Measurements from ENCODE around the gene AP2B1. TPM values are rescaled to one million over a fixed set of nuclear protein-coding genes. Genes with fewer than 3 reads are reported as not detected.

Gene AP2B1
- polyA plus RNA-seq, 1 donor (not counting 4 experiments of a cell fraction or from before 2014, with no cell fraction given): 189 TPM

- TF ChIP-seq EZH2 (IDR thresholded peaks at IDR 0.05; ENCODE audit: low read length): no peak
- TF ChIP-seq CTCF (optimal IDR thresholded peaks at IDR 0.05 in 1 of 3, IDR thresholded peaks at IDR 0.05 in 1 of 3, conservative IDR thresholded peaks at IDR 0.05 in 1 of 3; ENCODE audit: extremely low read depth in 1 of 3, insufficient read depth in 2 of 3, low read length in 3 of 3): no peak
- no peaks in the 10 kb centered on the region for H3K79me2 ChIP-seq (ENCODE audit: control insufficient read depth, insufficient read depth, low read length)
- FAIRE-seq: no peak
- no peaks in the 10 kb centered on the region for H3K9me3 ChIP-seq (ENCODE audit: control insufficient read depth, low read depth, low read length)
- no peaks in the 10 kb centered on the region for H4K20me1 ChIP-seq (ENCODE audit: control insufficient read depth, extremely low read depth, insufficient read depth, low read length)
- H3K9ac ChIP-seq (ENCODE audit: control insufficient read depth, extremely low read depth, insufficient read depth, low read length): no peak overlapping the region
- H3K27me3 ChIP-seq (ENCODE audit: control insufficient read depth, extremely low read depth, insufficient read depth, low read length): no peaks in the 10 kb centered on the region
- peaks cover 25 to 31% of the 10 kb centered on the region in 2 experiments for H3K36me3 ChIP-seq (ENCODE audit: control insufficient read depth in 2 of 2, extremely low read depth in 1 of 2, insufficient read depth in 2 of 2, low read length in 2 of 2)
- H3K27ac ChIP-seq (ENCODE audit: control insufficient read depth, insufficient read depth, low read length): no peak overlapping the region
- no peaks in the 10 kb centered on the region for H3K9me1 ChIP-seq (ENCODE audit: control insufficient read depth, extremely low read depth, insufficient read depth, low read length)
- H3K4me1 ChIP-seq (ENCODE audit: control insufficient read depth, extremely low read depth, insufficient read depth, low read length): no peaks in the 10 kb centered on the region
- dilution Hi-C loops (cut with MboI; ENCODE audit: extremely low pct_ligation_motif_present, low sequenced_read_pairs): no loop called here
- H2AFZ ChIP-seq (ENCODE audit: control insufficient read depth, low read length): no peak overlapping the region
- H3K4me3 ChIP-seq (ENCODE audit: control insufficient read depth in 2 of 3, extremely low read depth in 1 of 3, insufficient read depth in 2 of 3, low read depth in 1 of 3, low read length in 3 of 3): no peak overlapping the region
- DNase-seq (ENCODE audit: low read depth, low spot score): no peak
- no peak overlapping the region for H3K4me2 ChIP-seq (ENCODE audit: control insufficient read depth, extremely low read depth, insufficient read depth, low read depth, low read length)
These were observed 129.1 kb downstream of the AP2B1 start for GRCh38 chr17:35716173-35716572.

- no peak for DNase-seq (ENCODE audit: low read depth, low spot score)
- dilution Hi-C loops (cut with MboI; ENCODE audit: extremely low pct_ligation_motif_present, low sequenced_read_pairs): no loop called here
- H4K20me1 ChIP-seq (ENCODE audit: control insufficient read depth, extremely low read depth, insufficient read depth, low read length): no peaks in the 10 kb centered on the region
These were observed 129.9 kb downstream of the AP2B1 start for GRCh38 chr17:35716897-35717465.

More at GRCh38 chr17:35716897-35717465, 129.9 kb downstream of the AP2B1 start:
- Histone ChIP-seq H3K27me3 (ENCODE audit: control insufficient read depth, extremely low read depth, insufficient read depth, low read length) (no peaks in the 10 kb centered on the region), H3K9ac (ENCODE audit: control insufficient read depth, extremely low read depth, insufficient read depth, low read length) (no peak overlapping the region), H3K4me3 (ENCODE audit: control insufficient read depth in 2 of 3, extremely low read depth in 1 of 3, insufficient read depth in 2 of 3, low read depth in 1 of 3, low read length in 3 of 3) (no peak overlapping the region), H3K27ac (ENCODE audit: control insufficient read depth, insufficient read depth, low read length) (no peak overlapping the region), H3K79me2 (ENCODE audit: control insufficient read depth, insufficient read depth, low read length) (no peaks in the 10 kb centered on the region), H2AFZ (ENCODE audit: control insufficient read depth, low read length) (no peak overlapping the region), H3K9me1 (ENCODE audit: control insufficient read depth, extremely low read depth, insufficient read depth, low read length) (no peaks in the 10 kb centered on the region), H3K9me3 (ENCODE audit: control insufficient read depth, low read depth, low read length) (no peaks in the 10 kb centered on the region), H3K4me2 (ENCODE audit: control insufficient read depth, extremely low read depth, insufficient read depth, low read depth, low read length) (no peak overlapping the region), H3K4me1 (ENCODE audit: control insufficient read depth, extremely low read depth, insufficient read depth, low read length) (no peaks in the 10 kb centered on the region), H3K36me3 (ENCODE audit: control insufficient read depth in 2 of 2, extremely low read depth in 1 of 2, insufficient read depth in 2 of 2, low read length in 2 of 2) (peaks cover 24 to 30% of the 10 kb centered on the region in 2 experiments)
- no peak for FAIRE-seq
- TF ChIP-seq EZH2 (IDR thresholded peaks at IDR 0.05; ENCODE audit: low read length) (no peak), CTCF (optimal IDR thresholded peaks at IDR 0.05 in 1 of 3, IDR thresholded peaks at IDR 0.05 in 1 of 3, conservative IDR thresholded peaks at IDR 0.05 in 1 of 3; ENCODE audit: extremely low read depth in 1 of 3, insufficient read depth in 2 of 3, low read length in 3 of 3) (no peak)
